HCT116 (cell line): ENCODE data around the gene MYL4. TPM values are rescaled to one million over a fixed set of nuclear protein-coding genes. Genes with fewer than 3 reads are reported as not detected.

Experiments used
- ATAC-seq: fragments of 200-7000 bp; cut with Tn5 transposase; 2 replicates; pipeline ENCODE4 v1.9.1; 2020; ENCODE audit warnings: mild to moderate bottlenecking, moderate library complexity
- BruUV-seq: library from RNA; stranded (reverse); fragments of 400-500 nt; replicated peaks from 2 replicates; lab custom pipeline; 2021; lab: Mats Ljungman, UMichigan
- CTCF ChIA-PET: fragments of 300-600 bp; sonication (Branson Sonifier 250); formaldehyde crosslinking; loops from one replicate; lab custom pipeline; 2021; ENCODE audit warnings: antibody characterized with exemption; lab: Charles Lee
- POLR2A ChIA-PET: fragments of 300-600, 350-600 bp; sonication (Branson Sonifier 250); formaldehyde crosslinking; loops from one replicate; lab custom pipeline; 2021; ENCODE audit warnings: antibody characterized with exemption; lab: Charles Lee
- RAD21 ChIA-PET, 2 experiments: fragments of 300-600 bp; sonication (Branson Sonifier 250); formaldehyde crosslinking; loops; one replicate each; lab custom pipeline; 2023; ENCODE audit warnings: low total read pairs in 2 of 2; ENCODE audit not compliant: uncharacterized antibody in 2 of 2, unreplicated experiment in 2 of 2, low non-redundant PET in 1 of 2; lab: Charles Lee
- DNase-seq: peaks from one replicate; pipeline ENCODE4 v3.0.0-alpha.2; 2010; ENCODE audit warnings: low read depth, low spot score
- H2AFZ ChIP-seq: fragments of 200-600 bp; shearing (Covaris generic), sonication (generic); 2 replicates; pipeline ENCODE4 v1.6.1; 2017; ENCODE audit warnings: low read depth, mixed run types, mixed read lengths, antibody characterized with exemption, low read length; ENCODE audit not compliant: poor library complexity, severe bottlenecking
- H3K27ac ChIP-seq: 2 replicates; pipeline ENCODE4 v1.5.1; 2012; ENCODE audit warnings: low read depth, low read length
- H3K27me3 ChIP-seq: fragments of 200-600 bp; sonication (generic); 2 replicates; pipeline ENCODE4 v1.6.1; 2016; ENCODE audit warnings: mixed run types, low read length, mixed read lengths; ENCODE audit not compliant: insufficient read depth
- H3K36me3 ChIP-seq, 2 experiments: fragments of 200-500 bp in 1 of 2; fragments of 200-600 bp in 1 of 2; sonication (Bioruptor generic) in 1 of 2; sonication (generic) in 1 of 2; 2 replicates each; pipeline versions ENCODE4 v1.5.1 to v1.6.1; 2014 to 2016; ENCODE audit warnings: low read length in 2 of 2, inconsistent platforms in 1 of 2, mixed read lengths in 1 of 2, mixed run types in 1 of 2; ENCODE audit not compliant: insufficient read depth in 2 of 2, control insufficient read depth in 1 of 2
- H3K4me1 ChIP-seq, 2 experiments: fragments of 200-600 bp in 1 of 2; sonication (generic) in 1 of 2; 2 replicates each; pipeline versions ENCODE4 v1.5.1 to v1.6.1; 2012 to 2017; ENCODE audit warnings: low read length in 2 of 2, inconsistent platforms in 1 of 2, mild to moderate bottlenecking in 1 of 2, mixed read lengths in 1 of 2, mixed run types in 1 of 2, moderate library complexity in 1 of 2; ENCODE audit not compliant: insufficient read depth in 2 of 2, control insufficient read depth in 1 of 2
- H3K4me2 ChIP-seq: fragments of 200-600 bp; sonication (generic); 2 replicates; pipeline ENCODE4 v1.6.1; 2017; ENCODE audit warnings: mixed run types, low read length, mixed read lengths
- H3K4me3 ChIP-seq, 2 experiments: fragments of 200-600 bp in 1 of 2; sonication (generic) in 1 of 2; replicated peaks in 1 of 2; 2 replicates each; pipeline ENCODE4 v1.5.1; 2011 to 2016; ENCODE audit warnings: low read length in 2 of 2, control low read depth in 1 of 2, low read depth in 1 of 2, mild to moderate bottlenecking in 1 of 2, mixed read lengths in 1 of 2, mixed run types in 1 of 2
- H3K79me2 ChIP-seq: fragments of 200-600 bp; sonication (generic); 2 replicates; pipeline ENCODE4 v1.6.1; 2017; ENCODE audit warnings: mild to moderate bottlenecking, mixed run types, low read length, moderate library complexity, mixed read lengths; ENCODE audit not compliant: insufficient read depth
- H3K9ac ChIP-seq: fragments of 200-600 bp; sonication (generic); 2 replicates; pipeline ENCODE4 v1.6.1; 2016; ENCODE audit warnings: low read length, mixed read lengths
- H3K9me2 ChIP-seq: fragments of 200-600 bp; sonication (generic), shearing (Covaris generic); 2 replicates; pipeline ENCODE4 v1.6.1; 2017; ENCODE audit warnings: mixed run types, mild to moderate bottlenecking, moderate library complexity; ENCODE audit not compliant: insufficient read depth
- H3K9me3 ChIP-seq, 2 experiments: fragments of 200-500 bp in 1 of 2; fragments of 200-600 bp in 1 of 2; sonication (Bioruptor generic) in 1 of 2; sonication (generic) in 1 of 2; 2 replicates each; pipeline ENCODE4 v1.6.1; 2014 to 2017; ENCODE audit warnings: low read length in 2 of 2, mixed read lengths in 2 of 2, inconsistent platforms in 1 of 2, low read depth in 1 of 2, mild to moderate bottlenecking in 1 of 2, mixed run types in 1 of 2, moderate library complexity in 1 of 2; ENCODE audit not compliant: control insufficient read depth in 1 of 2, insufficient read depth in 1 of 2
- H4K20me1 ChIP-seq: fragments of 200-600 bp; sonication (generic), shearing (Covaris generic); 2 replicates; pipeline ENCODE4 v1.6.1; 2017; ENCODE audit warnings: mixed run types, mild to moderate bottlenecking, moderate library complexity; ENCODE audit not compliant: insufficient read depth
- CBX3 ChIP-seq: IDR thresholded peaks from 2 replicates; pipeline ENCODE4 v1.6.1; 2012; ENCODE audit warnings: low read depth
- ELF1 ChIP-seq: IDR thresholded peaks from 2 replicates; pipeline ENCODE4 v1.6.1; 2012; ENCODE audit warnings: low read depth, borderline replicate concordance
- RAD21 ChIP-seq: IDR thresholded peaks from 2 replicates; pipeline ENCODE4 v1.6.1; 2012; ENCODE audit warnings: low read depth, mild to moderate bottlenecking
- SP1 ChIP-seq: IDR thresholded peaks from 2 replicates; pipeline ENCODE4 v1.6.1; 2012; ENCODE audit warnings: low read depth
- TCF7L2 ChIP-seq: IDR thresholded peaks from 2 replicates; pipeline ENCODE4 v1.7.0; 2011; ENCODE audit warnings: borderline replicate concordance, inconsistent platforms; ENCODE audit not compliant: insufficient read depth, insufficient read length; ENCODE audit errors: extremely low read depth
- YY1 ChIP-seq: IDR thresholded peaks from 2 replicates; pipeline ENCODE4 v1.6.1; 2011; ENCODE audit warnings: low read length, low read depth, moderate library complexity, mild to moderate bottlenecking; ENCODE audit not compliant: insufficient replicate concordance; ENCODE audit errors: extremely low read depth
- ZFX ChIP-seq: fragments of 450-650 bp; IDR thresholded peaks from 2 replicates; pipeline ENCODE4 v1.6.1; 2017
- ZNF274 ChIP-seq: fragments of 200-500 bp; sonication (Bioruptor generic); IDR thresholded peaks from 2 replicates; pipeline ENCODE4 v1.6.1; 2014; ENCODE audit warnings: mild to moderate bottlenecking, low read depth, low read length, inconsistent platforms
- intact Hi-C: fragments of 100-400 bp; cut with micrococcal nuclease; formaldehyde crosslinking; loops from 2 replicates; pipeline ENCODE4 v1.10.0; 2022
- total RNA-seq: library from RNA; stranded (reverse); gene quantifications from one replicate; pipeline ENCODE4 v1.2.1, GENCODE V29; 2021; ENCODE audit not compliant: unreplicated experiment
- TF ChIP-seq, protein P1 (sequence below), 3 experiments: fragments of 200-600 bp in 1 of 3; sonication (generic) in 1 of 3; IDR thresholded peaks in 2 of 3; conservative IDR thresholded peaks in 1 of 3; 2 replicates each; pipeline ENCODE4 v1.5.1; 2012 to 2017; ENCODE audit warnings: low read depth in 2 of 3, low read length in 2 of 3, antibody characterized with exemption in 1 of 3, borderline replicate concordance in 1 of 3, control low read depth in 1 of 3, mild to moderate bottlenecking in 1 of 3, mixed read lengths in 1 of 3, mixed run types in 1 of 3, moderate library complexity in 1 of 3; ENCODE audit not compliant: insufficient read depth in 1 of 3

The MYL4 gene
- total RNA-seq, 1 experiment from 2014 or later, result 0.32 TPM

DNA sequence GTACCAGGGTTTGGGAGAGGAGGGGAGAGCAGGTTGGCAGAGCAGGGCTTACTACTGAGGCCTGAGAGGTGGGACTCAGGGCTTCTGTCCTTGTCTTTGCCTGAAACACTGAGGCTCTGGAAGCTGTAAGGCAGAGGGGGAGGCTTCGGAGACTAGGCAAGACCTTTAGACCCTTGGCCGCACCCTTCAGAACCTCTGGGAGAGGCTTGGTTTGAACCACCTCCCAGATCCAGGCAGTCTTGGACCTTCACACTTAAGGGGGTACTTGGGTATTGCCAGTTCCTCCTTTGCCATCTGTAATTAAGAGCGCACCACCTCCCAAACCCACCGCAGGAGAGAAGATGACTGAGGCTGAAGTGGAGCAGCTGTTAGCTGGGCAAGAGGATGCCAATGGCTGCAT is 12.9 kb downstream of the MYL4 start:
- H3K27me3 ChIP-seq, result no peaks in the 10 kb centered on the region
- H3K9me2 ChIP-seq, result no peaks in the 10 kb centered on the region
- H3K79me2 ChIP-seq, result no peaks in the 10 kb centered on the region
- H3K9me3 ChIP-seq, result peaks cover 0 to 5% of the 10 kb centered on the region in 2 experiments; a peak in 1 of 4 replicates
- H2AFZ ChIP-seq, result no peak overlapping the region
- no peak overlapping the region for H3K9ac ChIP-seq
- ChIA-PET CTCF (no interaction called here), RAD21 (no interaction called here), POLR2A (no interaction called here)
- H3K36me3 ChIP-seq, result no peaks in the 10 kb centered on the region
- H3K4me2 ChIP-seq, result no peak overlapping the region
- DNase-seq (no peak), ATAC-seq (no peak)
- BruUV-seq, result no TSS peak
- no peak overlapping the region for H3K4me3 ChIP-seq
- intact Hi-C loops, result no loop called here
- H3K4me1 ChIP-seq, result peaks cover 7 to 16% of the 10 kb centered on the region in 2 experiments
- no peak for TF ChIP-seq TCF7L2
- no peak for TF ChIP-seq ELF1
- no peak for TF ChIP-seq ZFX
- no peak for TF ChIP-seq CBX3
- TF ChIP-seq YY1, result no peak
- TF ChIP-seq ZNF274, result no peak
- TF ChIP-seq, protein P1, sequence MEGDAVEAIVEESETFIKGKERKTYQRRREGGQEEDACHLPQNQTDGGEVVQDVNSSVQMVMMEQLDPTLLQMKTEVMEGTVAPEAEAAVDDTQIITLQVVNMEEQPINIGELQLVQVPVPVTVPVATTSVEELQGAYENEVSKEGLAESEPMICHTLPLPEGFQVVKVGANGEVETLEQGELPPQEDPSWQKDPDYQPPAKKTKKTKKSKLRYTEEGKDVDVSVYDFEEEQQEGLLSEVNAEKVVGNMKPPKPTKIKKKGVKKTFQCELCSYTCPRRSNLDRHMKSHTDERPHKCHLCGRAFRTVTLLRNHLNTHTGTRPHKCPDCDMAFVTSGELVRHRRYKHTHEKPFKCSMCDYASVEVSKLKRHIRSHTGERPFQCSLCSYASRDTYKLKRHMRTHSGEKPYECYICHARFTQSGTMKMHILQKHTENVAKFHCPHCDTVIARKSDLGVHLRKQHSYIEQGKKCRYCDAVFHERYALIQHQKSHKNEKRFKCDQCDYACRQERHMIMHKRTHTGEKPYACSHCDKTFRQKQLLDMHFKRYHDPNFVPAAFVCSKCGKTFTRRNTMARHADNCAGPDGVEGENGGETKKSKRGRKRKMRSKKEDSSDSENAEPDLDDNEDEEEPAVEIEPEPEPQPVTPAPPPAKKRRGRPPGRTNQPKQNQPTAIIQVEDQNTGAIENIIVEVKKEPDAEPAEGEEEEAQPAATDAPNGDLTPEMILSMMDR (IDR thresholded peaks at IDR 0.05 in 2 of 3, conservative IDR thresholded peaks at IDR 0.05 in 1 of 3; ENCODE audit: borderline replicate concordance in 1 of 3, insufficient read depth in 1 of 3, low read depth in 2 of 3, low read length in 2 of 3), result no peak
- no peak for TF ChIP-seq RAD21
- TF ChIP-seq SP1, result no peak
- no peaks in the 10 kb centered on the region for H4K20me1 ChIP-seq
- H3K27ac ChIP-seq, result no peak overlapping the region
